KOPT-K1 (cell line): ENCODE results near the gene LSM7.
"Not testable (repeated sequence)": the region's sequence is repeated elsewhere in the genome, so short reads cannot be mapped to it uniquely, and the experiment has no call there.

ENCODE experiments used
- H3K27ac ChIP-seq: fragments of 200-600 bp; sonication (generic); 2 replicates; pipeline ENCODE4 v1.5.1; 2016; ENCODE audit warnings: antibody characterized with exemption, mild to moderate bottlenecking, low read depth, low read length; ENCODE audit not compliant: poor library complexity, severe bottlenecking
- H3K36me3 ChIP-seq: fragments of 200-600 bp; sonication (generic); 2 replicates; pipeline ENCODE4 v1.5.1; 2017; ENCODE audit warnings: antibody characterized with exemption, mild to moderate bottlenecking, low read length, moderate library complexity; ENCODE audit not compliant: insufficient read depth
- H3K9me3 ChIP-seq: fragments of 200-600 bp; sonication (generic); 2 replicates; pipeline ENCODE4 v1.5.1; 2017; ENCODE audit warnings: antibody characterized with exemption, low read length, mild to moderate bottlenecking; ENCODE audit not compliant: insufficient read depth, poor library complexity, severe bottlenecking

LSM7 gene

GRCh38 chr19:2359992-2360685 is 31.8 kb upstream of the LSM7 start, which contains the start of gene TMPRSS9:
Gene TMPRSS9, plus strand, starts transcription at chr19:2360265. Its CDS starts 29,521 bp downstream, at chr19:2389786.
- H3K36me3 ChIP-seq: no peaks in the 10 kb centered on the region
- H3K9me3 ChIP-seq: no peaks in the 10 kb centered on the region
- no peak within 1 kb of the TSS for H3K27ac ChIP-seq

GRCh38 chr19:2358548-2359173 is 30.3 kb upstream of the LSM7 start:
- H3K9me3 ChIP-seq: no peaks in the 10 kb centered on the region
- H3K36me3 ChIP-seq: peaks cover 4% of the 10 kb centered on the region; the same call in 1 of the 2 replicates
- no peak overlapping the region for H3K27ac ChIP-seq

- Histone ChIP-seq H3K27ac (no peak overlapping the region), H3K9me3 (no peaks in the 10 kb centered on the region), H3K36me3 (peaks cover 16% of the 10 kb centered on the region; the same call in 1 of the 2 replicates)
Observed at GRCh38 chr19:2357279-2358206, 29.2 kb upstream of the LSM7 start.

GRCh38 chr19:2356036-2356646 is 27.8 kb upstream of the LSM7 start:
- no peaks in the 10 kb centered on the region for H3K9me3 ChIP-seq

GRCh38 chr19:2355168-2356035 is 27.0 kb upstream of the LSM7 start:
- Histone ChIP-seq H3K36me3 (peaks cover 18% of the 10 kb centered on the region; the same call in 1 of the 2 replicates), H3K9me3 (no peaks in the 10 kb centered on the region), H3K27ac (no peak overlapping the region)

More at GRCh38 chr19:2356036-2356646, 27.8 kb upstream of the LSM7 start:
- Histone ChIP-seq H3K27ac (no peak overlapping the region), H3K36me3 (peaks cover 16% of the 10 kb centered on the region; the same call in 1 of the 2 replicates)

GRCh38 chr19:2354670-2355069 is 26.3 kb upstream of the LSM7 start:
- no peak overlapping the region for H3K27ac ChIP-seq
- peaks cover 26% of the 10 kb centered on the region; the same call in 1 of the 2 replicates for H3K36me3 ChIP-seq
- no peaks in the 10 kb centered on the region for H3K9me3 ChIP-seq

- Histone ChIP-seq H3K9me3 (no peaks in the 10 kb centered on the region), H3K27ac (no peak overlapping the region), H3K36me3 (peaks cover 27% of the 10 kb centered on the region; the same call in 1 of the 2 replicates)
Observed at GRCh38 chr19:2353887-2354592, 25.7 kb upstream of the LSM7 start.

- peaks cover 33% of the 10 kb centered on the region; the same call in 1 of the 2 replicates for H3K36me3 ChIP-seq
- H3K9me3 ChIP-seq: no peaks in the 10 kb centered on the region
- H3K27ac ChIP-seq: no peak overlapping the region
Observed at GRCh38 chr19:2353159-2353886, 24.9 kb upstream of the LSM7 start.

- Histone ChIP-seq H3K27ac (no peak overlapping the region), H3K9me3 (no peaks in the 10 kb centered on the region), H3K36me3 (peaks cover 33% of the 10 kb centered on the region; the same call in 1 of the 2 replicates)
Observed at GRCh38 chr19:2352121-2352520, 23.7 kb upstream of the LSM7 start.

- Histone ChIP-seq H3K36me3 (peaks cover 37% of the 10 kb centered on the region; the same call in 1 of the 2 replicates), H3K9me3 (no peaks in the 10 kb centered on the region), H3K27ac (no peak overlapping the region)
Observed at GRCh38 chr19:2351591-2351990, 23.2 kb upstream of the LSM7 start.

GRCh38 chr19:2350656-2351055 is 22.3 kb upstream of the LSM7 start:
- Histone ChIP-seq H3K36me3 (peaks cover 46% of the 10 kb centered on the region; the same call in 1 of the 2 replicates), H3K27ac (no peak overlapping the region), H3K9me3 (no peaks in the 10 kb centered on the region)

- not testable (repeated sequence) for H3K27ac ChIP-seq, H3K9me3 ChIP-seq
- peaks cover 54% of the 10 kb centered on the region; the same call in 1 of the 2 replicates for H3K36me3 ChIP-seq
Observed at GRCh38 chr19:2349818-2350217, 21.4 kb upstream of the LSM7 start.
